Epidermal melanocyte (primary cell): ENCODE measurements around the gene PTX3.

ENCODE experiments used
- DNase-seq: peaks from one replicate; pipeline ENCODE4 v3.0.0; 2011; ENCODE audit warnings: low spot score; ENCODE audit not compliant: insufficient read length

PTX3 gene

GRCh38 chr3:157475921-157476414 lies 39.3 kb downstream of the PTX3 start:
- DNase-seq = no peak

GRCh38 chr3:157477441-157477840 lies 40.8 kb downstream of the PTX3 start:
- no peak for DNase-seq

DNA sequence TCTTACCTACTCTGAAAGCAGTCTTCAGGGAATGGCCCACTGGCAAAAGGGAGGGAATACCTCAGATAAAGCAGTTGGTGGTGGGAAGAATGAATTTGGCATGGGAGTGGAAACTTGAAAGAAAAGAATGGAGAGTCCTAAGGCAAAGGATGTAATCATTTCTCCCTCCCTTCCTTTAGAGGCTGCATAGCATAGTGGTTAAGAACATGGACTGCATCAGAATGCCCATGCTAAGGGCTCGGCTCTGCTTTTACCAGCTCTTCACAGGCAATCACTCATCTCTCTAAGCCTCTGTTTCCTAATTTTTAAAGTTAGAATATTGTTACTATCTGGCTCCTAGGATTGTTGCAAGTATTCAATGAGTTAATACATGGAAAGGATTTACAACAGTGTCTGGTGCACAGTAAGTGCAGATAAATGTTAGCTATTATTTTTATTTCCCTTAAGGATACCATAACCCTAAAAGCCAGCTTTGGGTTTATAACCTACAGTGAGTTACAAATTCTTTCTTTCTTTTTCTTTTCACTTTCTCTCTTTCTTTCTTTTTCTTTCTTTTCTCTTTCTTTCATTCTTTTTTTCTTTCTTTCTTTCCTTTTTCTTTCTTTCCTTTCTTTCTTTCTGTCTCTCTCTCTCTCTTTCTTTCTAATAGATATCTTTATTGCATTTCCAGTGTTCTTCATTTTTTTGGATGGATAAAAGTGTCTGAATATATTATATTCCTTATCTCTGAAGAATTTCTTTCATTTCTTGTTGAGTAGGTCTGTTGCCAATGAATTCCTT lies 43.0 kb downstream of the PTX3 start:
- no peak for DNase-seq

DNA sequence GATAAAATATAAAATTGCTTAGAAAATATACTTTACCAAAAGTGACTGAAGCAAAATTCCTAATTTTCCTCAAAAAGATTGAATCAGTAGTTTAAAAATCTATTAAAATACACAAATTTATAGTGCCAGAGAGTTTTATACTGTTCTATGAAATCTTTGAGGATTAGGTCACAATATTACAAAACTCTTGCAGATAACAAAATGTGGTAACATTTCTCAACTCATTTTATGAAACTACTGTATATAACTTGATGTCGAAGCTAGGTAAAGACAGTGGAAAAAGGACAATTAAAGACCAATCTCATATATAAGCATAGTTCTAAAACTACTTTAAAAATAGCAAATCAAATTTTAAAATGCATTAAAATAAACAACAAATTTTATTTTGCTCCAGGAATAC lies 50.7 kb downstream of the PTX3 start:
- no peak for DNase-seq

GRCh38 chr3:157488144-157488543 lies 51.5 kb downstream of the PTX3 start:
- DNase-seq = no peak

GRCh38 chr3:157491136-157491535 lies 54.5 kb downstream of the PTX3 start:
- DNase-seq = no peak
